Muscle of leg (tissue), 11 donors: ENCODE results near the gene C1orf174. TPM values are rescaled to one million over a fixed set of nuclear protein-coding genes. Genes with fewer than 3 reads are reported as not detected.

Experiments
- DNase-seq: peaks from one replicate; pipeline ENCODE4 v3.0.0; 2013
- H3K27ac ChIP-seq: one replicate; pipeline ENCODE4 v1.5.1; 2013; ENCODE audit warnings: mild to moderate bottlenecking, low read length, control low read depth
- H3K27me3 ChIP-seq: one replicate; pipeline ENCODE4 v1.6.1; 2013; ENCODE audit warnings: low read length; ENCODE audit not compliant: control insufficient read depth, insufficient read depth
- H3K36me3 ChIP-seq: one replicate; pipeline ENCODE4 v1.6.1; 2013; ENCODE audit warnings: low read length; ENCODE audit not compliant: control insufficient read depth, insufficient read depth
- H3K4me1 ChIP-seq: one replicate; pipeline ENCODE4 v1.6.1; 2013; ENCODE audit warnings: low read length; ENCODE audit not compliant: control insufficient read depth, insufficient read depth
- H3K4me3 ChIP-seq: one replicate; pipeline ENCODE4 v1.5.1; 2013; ENCODE audit warnings: low read length, control low read depth
- H3K9me3 ChIP-seq: replicated peaks from 2 replicates; pipeline ENCODE4 v1.6.1; 2013; ENCODE audit warnings: low read depth, low read length; ENCODE audit not compliant: control insufficient read depth
- WGBS: methylation state at CpG from one replicate; pipeline ENCODE4 v1.1.5; 2013; ENCODE audit warnings: missing lambda C conversion rate; ENCODE audit not compliant: insufficient coverage; 5-methylcytosine and 5-hydroxymethylcytosine counted together
- polyA plus RNA-seq, 8 donors: library from polyadenylated mRNA; unstranded; fragments of 120-200 nt; gene quantifications; one replicate each; pipeline versions ENCODE4 v1.2.1 to v1.2.3, GENCODE V29; 2013; ENCODE audit warnings: inconsistent platforms in 1 of 8, low replicate concordance in 1 of 8; ENCODE audit not compliant: insufficient read length in 8 of 8, insufficient read depth in 1 of 8
- total RNA-seq: library from RNA; stranded (reverse); fragments of 120-200 nt; gene quantifications from one replicate; pipeline ENCODE4 v1.2.4, GENCODE V29; 2013

The C1orf174 gene
- total and polyA plus RNA-seq, 9 donors = 16.5 to 20.9 (median 18.0) TPM

- Histone ChIP-seq H3K4me1 (peaks cover 13% of the 10 kb centered on the region), H3K9me3 (no peaks in the 10 kb centered on the region), H3K4me3 (no peak overlapping the region), H3K27ac (no peak overlapping the region), H3K27me3 (peaks cover 20% of the 10 kb centered on the region), H3K36me3 (no peaks in the 10 kb centered on the region)
- WGBS = 6% methylated on average over 29 of the region's 35 CpGs
- DNase-seq = peak; percentile 59
Measured at GRCh38 chr1:3910857-3911845, 11.1 kb upstream of the C1orf174 start.

DNA sequence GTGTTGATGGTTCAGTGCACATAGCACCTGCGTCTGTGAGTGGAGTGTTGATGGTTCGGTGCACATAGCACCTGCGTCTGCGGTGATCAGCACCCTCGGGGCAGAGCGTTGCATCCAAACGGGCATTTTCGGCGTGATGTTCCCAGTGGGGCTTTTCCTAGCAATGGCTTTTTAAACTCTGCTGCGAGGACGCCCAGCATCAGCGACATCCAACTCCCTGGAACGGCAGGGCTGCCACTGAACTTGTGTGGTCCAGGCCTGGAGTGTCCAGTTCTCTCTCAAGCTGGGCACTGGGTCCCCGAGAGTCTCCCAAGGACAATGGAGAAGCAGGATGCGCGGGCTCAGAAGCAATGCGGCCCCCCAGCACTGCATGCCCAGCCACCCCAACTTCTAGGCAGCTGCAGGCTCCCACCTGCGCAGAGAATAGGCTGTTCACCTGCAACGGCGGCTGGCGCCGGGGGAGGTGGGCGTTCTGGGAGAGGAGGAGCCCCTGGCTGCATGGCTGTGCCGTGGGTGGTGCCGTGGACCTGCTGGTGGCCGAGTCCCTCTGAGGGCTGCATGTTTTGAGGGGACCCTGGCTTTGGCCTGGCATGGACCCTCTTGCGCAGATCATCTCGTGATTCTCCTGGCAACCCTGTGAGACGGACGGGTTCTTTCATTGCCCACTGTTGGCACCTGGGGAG lies 10.1 kb upstream of the C1orf174 start:
- DNase-seq = no peak
- Histone ChIP-seq H3K4me1 (peaks cover 15% of the 10 kb centered on the region), H3K27ac (no peak overlapping the region), H3K27me3 (peaks cover 20% of the 10 kb centered on the region), H3K9me3 (no peaks in the 10 kb centered on the region), H3K4me3 (no peak overlapping the region), H3K36me3 (no peaks in the 10 kb centered on the region)
- 76% methylated on average over 26 of the region's 30 CpGs for WGBS

DNA sequence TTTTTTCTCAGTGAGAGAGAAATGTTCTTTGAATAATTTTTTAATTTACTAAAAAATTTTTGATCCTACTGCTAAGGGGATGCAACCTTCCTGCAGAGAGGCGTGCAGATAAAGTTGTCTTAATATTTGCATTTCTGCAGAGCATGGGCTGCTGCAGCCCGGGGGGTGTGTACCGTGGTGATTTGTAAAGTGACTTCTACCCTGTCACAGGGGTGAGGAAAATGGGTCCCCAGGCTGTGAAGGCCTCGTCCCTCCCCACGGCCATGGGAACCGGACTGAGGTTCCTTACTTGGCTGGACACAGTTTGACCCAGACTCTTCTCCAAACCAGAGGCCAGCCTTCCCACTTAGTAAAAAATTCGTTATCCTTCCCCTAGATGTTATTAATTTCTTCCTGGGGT lies 9.5 kb upstream of the C1orf174 start:
- no peak for DNase-seq
- no peaks in the 10 kb centered on the region for H3K36me3 ChIP-seq
- peaks cover 16% of the 10 kb centered on the region for H3K4me1 ChIP-seq
- H3K9me3 ChIP-seq = no peaks in the 10 kb centered on the region
- no peak overlapping the region for H3K27ac ChIP-seq
- H3K4me3 ChIP-seq = no peak overlapping the region
- H3K27me3 ChIP-seq = peaks cover 20% of the 10 kb centered on the region
- WGBS = no CpG with 5 or more reads among the region's 7 CpGs

GRCh38 chr1:3908886-3909517 lies 8.9 kb upstream of the C1orf174 start:
- 87% methylated on average over 11 of the region's 17 CpGs for WGBS
- Histone ChIP-seq H3K4me3 (no peak overlapping the region), H3K27ac (no peak overlapping the region), H3K27me3 (peaks cover 20% of the 10 kb centered on the region), H3K4me1 (peaks cover 22% of the 10 kb centered on the region), H3K9me3 (no peaks in the 10 kb centered on the region), H3K36me3 (no peaks in the 10 kb centered on the region)
- no peak for DNase-seq

DNA sequence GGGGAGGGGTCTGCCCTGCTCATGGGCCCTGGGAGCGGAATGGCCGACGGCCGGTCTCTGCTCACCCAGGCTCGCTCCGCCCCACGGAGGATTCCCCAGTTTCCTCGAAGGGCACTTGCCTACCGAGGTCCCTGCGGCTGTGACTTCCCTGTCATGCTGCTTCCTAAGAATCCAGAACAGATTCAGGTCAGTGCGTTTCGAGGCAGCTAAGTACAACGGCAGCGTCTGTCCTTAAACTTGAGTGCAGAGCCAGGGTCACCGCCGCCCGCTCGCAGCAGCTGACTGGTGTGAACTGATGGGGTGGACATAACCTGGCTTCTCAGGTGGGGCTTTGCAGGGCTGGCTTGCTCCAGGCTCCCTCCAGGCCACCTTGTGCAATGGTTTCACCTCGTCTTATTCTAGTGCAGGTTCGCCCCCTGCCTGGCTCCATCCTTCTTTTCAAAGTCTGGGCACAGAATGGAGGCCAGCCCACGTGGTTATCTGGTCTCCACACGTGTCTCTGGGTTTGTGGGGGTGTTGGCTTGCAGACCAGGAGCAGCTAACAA lies 7.6 kb upstream of the C1orf174 start:
- H3K27me3 ChIP-seq = peaks cover 20% of the 10 kb centered on the region
- no peak overlapping the region for H3K27ac ChIP-seq
- H3K36me3 ChIP-seq = no peaks in the 10 kb centered on the region
- no peak overlapping the region for H3K4me3 ChIP-seq
- 74% methylated on average over 22 of the region's 22 CpGs for WGBS
- peaks cover 35% of the 10 kb centered on the region for H3K4me1 ChIP-seq
- no peak for DNase-seq
- no peaks in the 10 kb centered on the region for H3K9me3 ChIP-seq

DNA sequence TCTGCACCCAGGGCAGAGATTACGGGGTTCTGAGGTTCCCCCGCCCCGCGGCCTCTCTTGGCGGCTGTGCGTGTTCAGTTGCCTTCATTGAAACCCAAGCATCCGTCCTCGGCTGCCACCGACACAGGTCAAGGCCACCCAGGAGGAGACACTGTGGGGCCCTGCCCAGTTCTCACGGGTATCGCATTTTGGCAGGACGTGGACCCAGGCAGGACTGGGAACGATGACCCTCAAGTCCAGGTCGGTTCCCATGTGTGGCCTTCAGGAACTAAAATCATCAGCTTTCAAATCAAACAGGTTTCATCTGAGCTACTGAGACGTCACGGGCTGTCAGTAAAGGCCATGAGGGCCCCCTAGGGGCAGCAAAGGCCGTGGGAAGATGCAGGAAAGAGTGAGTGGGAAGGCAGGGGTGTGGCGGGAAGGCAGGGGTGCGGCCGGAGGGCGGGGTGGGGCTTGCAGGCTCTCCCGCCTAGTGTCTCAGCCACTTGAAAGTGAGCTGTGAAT lies 7.0 kb upstream of the C1orf174 start:
- Histone ChIP-seq H3K9me3 (no peaks in the 10 kb centered on the region), H3K36me3 (no peaks in the 10 kb centered on the region), H3K4me1 (peaks cover 41% of the 10 kb centered on the region), H3K27me3 (peaks cover 20% of the 10 kb centered on the region), H3K4me3 (no peak overlapping the region), H3K27ac (no peak overlapping the region)
- WGBS = 72% methylated on average over 14 of the region's 22 CpGs
- DNase-seq = no peak

GRCh38 chr1:3906672-3907020 lies 6.6 kb upstream of the C1orf174 start:
- peaks cover 20% of the 10 kb centered on the region for H3K27me3 ChIP-seq
- H3K4me3 ChIP-seq = no peak overlapping the region
- H3K4me1 ChIP-seq = peaks cover 42% of the 10 kb centered on the region
- H3K36me3 ChIP-seq = no peaks in the 10 kb centered on the region
- 81% methylated on average over 11 of the region's 11 CpGs for whole genome bisulfite sequencing
- no peak overlapping the region for H3K27ac ChIP-seq
- DNase-seq = no peak
- H3K9me3 ChIP-seq = no peaks in the 10 kb centered on the region

GRCh38 chr1:3905953-3906671 lies 6.0 kb upstream of the C1orf174 start:
- WGBS = 76% methylated on average over 18 of the region's 18 CpGs

GRCh38 chr1:3905266-3905952 lies 5.3 kb upstream of the C1orf174 start:
- peaks cover 8% of the 10 kb centered on the region for H3K27me3 ChIP-seq
- WGBS = 90% methylated on average over 11 of the region's 19 CpGs
- no peak for DNase-seq
- no peak overlapping the region for H3K27ac ChIP-seq
- no peak overlapping the region for H3K4me3 ChIP-seq
- H3K4me1 ChIP-seq = peaks cover 32% of the 10 kb centered on the region
- no peaks in the 10 kb centered on the region for H3K36me3 ChIP-seq
- H3K9me3 ChIP-seq = no peaks in the 10 kb centered on the region

More at GRCh38 chr1:3905953-3906671, 6.0 kb upstream of the C1orf174 start:
- no peak for DNase-seq
- peaks cover 39% of the 10 kb centered on the region for H3K4me1 ChIP-seq
- peaks cover 15% of the 10 kb centered on the region for H3K27me3 ChIP-seq
- no peaks in the 10 kb centered on the region for H3K9me3 ChIP-seq
- no peak overlapping the region for H3K27ac ChIP-seq
- H3K4me3 ChIP-seq = no peak overlapping the region
- H3K36me3 ChIP-seq = no peaks in the 10 kb centered on the region
